SK-N-SH (cell line): Measurements from ENCODE around the gene KIF11. TPM values are rescaled to one million over a fixed set of nuclear protein-coding genes. Genes with fewer than 3 reads are reported as not detected.

Experiments used
- CTCF ChIA-PET: fragments of 300-600, 350-600 bp; formaldehyde crosslinking; extraction: SDS; loops from one replicate; lab custom pipeline; 2021; lab: Yijun Ruan, JAX
- POLR2A ChIA-PET: fragments of 350-600 bp; sonication (Branson Sonifier 250); formaldehyde crosslinking; extraction: SDS; loops from one replicate; lab custom pipeline; 2020; ENCODE audit warnings: antibody characterized with exemption, inconsistent platforms; lab: Yijun Ruan, JAX
- DNase-seq: peaks from one replicate; pipeline ENCODE4 v3.0.0; 2012
- H2AFZ ChIP-seq: fragments of 200-600 bp; sonication (generic); 2 replicates; pipeline ENCODE4 v1.8.1; 2016; ENCODE audit warnings: antibody characterized with exemption, mild to moderate bottlenecking, low read depth
- H3F3A ChIP-seq: fragments of 200-600 bp; sonication (generic); replicated peaks from 2 replicates; pipeline ENCODE3; 2016; ENCODE audit warnings: antibody characterized with exemption, mild to moderate bottlenecking; ENCODE audit not compliant: insufficient read depth
- H3K27ac ChIP-seq, 2 experiments: fragments of 200-500 bp in 1 of 2; fragments of 200-600 bp in 1 of 2; sonication (Bioruptor generic) in 1 of 2; sonication (generic), shearing (Covaris generic) in 1 of 2; 2 replicates each; pipeline versions ENCODE4 v1.5.1 to v1.6.1; 2014 to 2016; ENCODE audit warnings: low read depth in 2 of 2, inconsistent platforms in 1 of 2, low read length in 1 of 2, mild to moderate bottlenecking in 1 of 2, mixed read lengths in 1 of 2
- H3K27me3 ChIP-seq: fragments of 200-600 bp; sonication (generic), shearing (Covaris generic); 2 replicates; pipeline ENCODE4 v1.6.1; 2016; ENCODE audit warnings: mixed run types; ENCODE audit not compliant: insufficient read depth
- H3K36me3 ChIP-seq, 2 experiments: fragments of 200-500 bp in 1 of 2; fragments of 200-600 bp in 1 of 2; sonication (Bioruptor generic) in 1 of 2; sonication (generic) in 1 of 2; replicated peaks in 1 of 2; 2 replicates each; pipeline versions ENCODE3 to v1.5.1; 2014 to 2016; ENCODE audit warnings: low read length in 1 of 2, mild to moderate bottlenecking in 1 of 2; ENCODE audit not compliant: insufficient read depth in 2 of 2, control insufficient read depth in 1 of 2
- H3K4me1 ChIP-seq, 2 experiments: fragments of 200-500 bp in 1 of 2; fragments of 200-600 bp in 1 of 2; sonication (Bioruptor generic) in 1 of 2; sonication (generic), shearing (Covaris generic) in 1 of 2; 2 replicates each; pipeline versions ENCODE4 v1.5.1 to v1.6.1; 2014 to 2016; ENCODE audit warnings: low read depth in 1 of 2, low read length in 1 of 2, mixed run types in 1 of 2; ENCODE audit not compliant: insufficient read depth in 2 of 2, control insufficient read depth in 1 of 2
- H3K4me2 ChIP-seq: fragments of 200-600 bp; sonication (generic), shearing (Covaris generic); 2 replicates; pipeline ENCODE4 v1.6.1; 2017; ENCODE audit warnings: mixed run types
- H3K4me3 ChIP-seq, 2 experiments: fragments of 200-500 bp in 1 of 2; fragments of 200-600 bp in 1 of 2; sonication (Bioruptor generic) in 1 of 2; sonication (generic), shearing (Covaris generic) in 1 of 2; 2 replicates each; pipeline versions ENCODE4 v1.5.1 to v1.8.1; 2014 to 2016; ENCODE audit warnings: low read depth in 2 of 2, inconsistent platforms in 1 of 2, low read length in 1 of 2, mild to moderate bottlenecking in 1 of 2, mixed read lengths in 1 of 2, moderate library complexity in 1 of 2
- H3K79me2 ChIP-seq: fragments of 200-600 bp; sonication (generic); 2 replicates; pipeline ENCODE4 v1.8.1; 2017; ENCODE audit warnings: mild to moderate bottlenecking; ENCODE audit not compliant: insufficient read depth
- H3K9ac ChIP-seq: fragments of 200-600 bp; sonication (generic); 2 replicates; pipeline ENCODE4 v1.6.1; 2017; ENCODE audit warnings: mixed run types
- H3K9me2 ChIP-seq: fragments of 200-600 bp; sonication (generic); 2 replicates; pipeline ENCODE4 v1.6.1; 2017; ENCODE audit warnings: mixed run types
- H3K9me3 ChIP-seq: fragments of 200-600 bp; sonication (generic); 2 replicates; pipeline ENCODE4 v1.6.1; 2017; ENCODE audit warnings: mixed run types, mild to moderate bottlenecking, moderate library complexity
- H4K20me1 ChIP-seq: fragments of 200-600 bp; sonication (generic); 2 replicates; pipeline ENCODE4 v1.6.1; 2017; ENCODE audit warnings: mild to moderate bottlenecking, mixed run types; ENCODE audit not compliant: insufficient read depth
- CHD2 ChIP-seq: fragments of 150-350 bp; IDR thresholded peaks from 2 replicates; pipeline ENCODE4 v1.6.1; 2018; ENCODE audit warnings: low read length; ENCODE audit not compliant: partially characterized antibody
- GABPA ChIP-seq: IDR thresholded peaks from 2 replicates; pipeline ENCODE4 v1.4.0; 2012; ENCODE audit warnings: low read depth, mild to moderate bottlenecking
- GATA2 ChIP-seq: sonication (generic); formaldehyde crosslinking; IDR thresholded peaks from 2 replicates; pipeline ENCODE4 v1.5.0; 2020; ENCODE audit warnings: mild to moderate bottlenecking, missing genetic modification reagents
- IRF3 ChIP-seq: fragments of 150-350 bp; IDR thresholded peaks from 2 replicates; pipeline ENCODE4 v1.6.1; 2016; ENCODE audit warnings: mild to moderate bottlenecking, low read depth, low read length
- MEF2A ChIP-seq: IDR thresholded peaks from 2 replicates; pipeline ENCODE4 v1.4.0; 2012; ENCODE audit warnings: low read depth, borderline replicate concordance
- NFIC ChIP-seq: IDR thresholded peaks from 2 replicates; pipeline ENCODE4 v1.4.0; 2012; ENCODE audit warnings: borderline replicate concordance
- NRF1 ChIP-seq: IDR thresholded peaks from 2 replicates; pipeline ENCODE4 v1.6.1; 2012; ENCODE audit warnings: low read depth, mild to moderate bottlenecking, low read length
- POLR2AphosphoS5 ChIP-seq: IDR thresholded peaks from 2 replicates; pipeline ENCODE4 v1.6.1; 2012; ENCODE audit warnings: low read depth, low read length
- RAD21 ChIP-seq: IDR thresholded peaks from 2 replicates; pipeline ENCODE4 v1.6.1; 2012; ENCODE audit warnings: mild to moderate bottlenecking, low read length
- RCOR1 ChIP-seq: fragments of 150-350 bp; IDR thresholded peaks from 2 replicates; pipeline ENCODE4 v1.6.1; 2017; ENCODE audit warnings: antibody characterized with exemption, low read length
- TAF1 ChIP-seq: IDR thresholded peaks from 2 replicates; pipeline ENCODE4 v1.6.1; 2012; ENCODE audit warnings: low read depth, mild to moderate bottlenecking, low read length, moderate library complexity, borderline replicate concordance
- TCF12 ChIP-seq: IDR thresholded peaks from 2 replicates; pipeline ENCODE4 v1.4.0; 2012
- TEAD4 ChIP-seq: IDR thresholded peaks from 2 replicates; pipeline ENCODE4 v1.4.0; 2012; ENCODE audit warnings: mild to moderate bottlenecking, borderline replicate concordance; ENCODE audit not compliant: insufficient read depth
- ZBTB33 ChIP-seq: IDR thresholded peaks from 2 replicates; pipeline ENCODE4 v1.4.0; 2012; ENCODE audit warnings: low read depth, borderline replicate concordance
- WGBS: methylation state at CpG from one replicate; pipeline ENCODE4 v1.1.6; 2017; ENCODE audit warnings: low lambda C conversion rate; 5-methylcytosine and 5-hydroxymethylcytosine counted together
- polyA plus RNA-seq, 3 experiments: library from polyadenylated mRNA; depleted of rRNA; stranded (reverse); fragments of >200 nt; gene quantifications; 2 replicates each; pipeline ENCODE4 v1.2.3, GENCODE V29; 2012
- TF ChIP-seq, protein P1 (sequence below): fragments of 150-350 bp; IDR thresholded peaks from 2 replicates; pipeline ENCODE4 v1.6.1; 2017; ENCODE audit warnings: antibody characterized with exemption, low read length, low read depth, borderline replicate concordance

The KIF11 gene
- polyA plus RNA-seq, 1 of the 3 experiments (the other 2 are of a cell fraction): 4.0 TPM

GRCh38 chr10:92699193-92699517 lies 106.2 kb downstream of the KIF11 start:
- no peaks in the 10 kb centered on the region for H3K27me3 ChIP-seq
- TF ChIP-seq TCF12: no peak
- H3K27ac ChIP-seq: no peak overlapping the region; a peak in 1 of 4 replicates
- no peaks in the 10 kb centered on the region for H3K9me2 ChIP-seq
- peak overlapping the region in 1 of 2 experiments; percentile 36; a peak in 2 of 4 replicates for H3K4me3 ChIP-seq
- POLR2A ChIA-PET: no interaction called here
- WGBS: 57% methylated on average over 3 of the region's 3 CpGs
- no peak for DNase-seq
- no peak overlapping the region for H3K9ac ChIP-seq
- H3K4me2 ChIP-seq: peak overlapping the region; percentile 78; the same call in 1 of the 2 replicates
- no peaks in the 10 kb centered on the region for H3K79me2 ChIP-seq
- peaks cover 0 to 9% of the 10 kb centered on the region in 2 experiments; a peak in 2 of 4 replicates for H3K4me1 ChIP-seq
- H2AFZ ChIP-seq: peak overlapping the region; percentile 86
- H3F3A ChIP-seq: peaks cover 6% of the 10 kb centered on the region
- no peaks in the 10 kb centered on the region for H3K9me3 ChIP-seq
- CTCF ChIA-PET: no interaction called here
- H4K20me1 ChIP-seq: no peaks in the 10 kb centered on the region
- no peaks in the 10 kb centered on the region for H3K36me3 ChIP-seq

- H3K79me2 ChIP-seq: no peaks in the 10 kb centered on the region
- H3K4me2 ChIP-seq: peak overlapping the region; percentile 78
- TF ChIP-seq TEAD4 (no peak), GABPA (peak; percentile 57; the same call in 1 of the 2 replicates), TAF1 (peak; percentile 44; the same call in 1 of the 2 replicates)
- TF ChIP-seq, all 33 proteins: peak for 2
- H3K27ac ChIP-seq: peak overlapping the region in 1 of 2 experiments; percentile 7; a peak in 1 of 4 replicates
- H2AFZ ChIP-seq: peak overlapping the region; percentile 86
- no peaks in the 10 kb centered on the region for H3K36me3 ChIP-seq
- 25% methylated on average over 32 of the region's 32 CpGs for WGBS
- ChIA-PET POLR2A (no interaction called here), CTCF (no interaction called here)
- H3F3A ChIP-seq: peaks cover under 1% of the 10 kb centered on the region
- no peaks in the 10 kb centered on the region for H3K9me3 ChIP-seq
- peak; percentile 73 for DNase-seq
- H3K9ac ChIP-seq: peak overlapping the region; percentile 42; the same call in 1 of the 2 replicates
- no peaks in the 10 kb centered on the region for H3K9me2 ChIP-seq
- H3K27me3 ChIP-seq: no peaks in the 10 kb centered on the region
- peaks cover 0 to 9% of the 10 kb centered on the region in 2 experiments; a peak in 2 of 4 replicates for H3K4me1 ChIP-seq
- no peaks in the 10 kb centered on the region for H4K20me1 ChIP-seq
- peak overlapping the region in 1 of 2 experiments; percentile 36; a peak in 3 of 4 replicates for H3K4me3 ChIP-seq
Observed at GRCh38 chr10:92699518-92700381, 106.8 kb downstream of the KIF11 start.

DNA sequence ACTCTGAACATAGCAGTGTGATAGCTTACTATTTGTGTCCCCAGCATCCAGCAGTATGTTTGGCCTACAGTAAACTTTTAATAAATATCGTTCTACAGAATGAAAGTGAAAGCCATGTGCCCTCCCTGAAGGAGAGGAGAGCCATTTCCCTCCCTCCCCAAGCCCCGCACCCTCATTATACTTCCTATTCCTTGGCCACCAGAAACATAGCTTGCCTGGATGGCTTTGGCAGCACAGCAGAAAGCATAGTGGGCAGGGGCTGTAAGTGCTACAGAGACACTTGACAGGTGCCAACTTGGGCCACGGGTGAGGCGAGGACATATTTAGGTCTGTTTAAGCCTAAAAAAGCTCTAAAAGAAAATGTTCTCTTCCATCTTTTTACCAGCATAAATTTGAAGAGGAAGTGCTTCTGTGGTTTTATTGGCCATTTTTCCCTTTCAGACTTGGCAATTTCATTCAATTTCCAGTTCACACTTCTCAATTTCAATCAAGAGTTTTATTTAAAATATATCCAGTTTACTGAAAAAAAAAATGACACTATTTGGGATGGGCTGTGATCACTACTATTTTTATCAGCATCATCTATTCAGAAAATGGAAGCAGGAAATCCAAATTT lies 109.5 kb downstream of the KIF11 start:
- H3K4me2 ChIP-seq: no peak overlapping the region
- CTCF ChIA-PET: no interaction called here
- POLR2A ChIA-PET: no interaction called here
- TF ChIP-seq MEF2A (no peak), RCOR1 (no peak), NRF1 (no peak), CHD2 (no peak), ZBTB33 (no peak), TCF12 (no peak), RAD21 (no peak), IRF3 (no peak), POLR2AphosphoS5 (no peak), GATA2 (no peak), NFIC (no peak)
- TF ChIP-seq, protein P1, sequence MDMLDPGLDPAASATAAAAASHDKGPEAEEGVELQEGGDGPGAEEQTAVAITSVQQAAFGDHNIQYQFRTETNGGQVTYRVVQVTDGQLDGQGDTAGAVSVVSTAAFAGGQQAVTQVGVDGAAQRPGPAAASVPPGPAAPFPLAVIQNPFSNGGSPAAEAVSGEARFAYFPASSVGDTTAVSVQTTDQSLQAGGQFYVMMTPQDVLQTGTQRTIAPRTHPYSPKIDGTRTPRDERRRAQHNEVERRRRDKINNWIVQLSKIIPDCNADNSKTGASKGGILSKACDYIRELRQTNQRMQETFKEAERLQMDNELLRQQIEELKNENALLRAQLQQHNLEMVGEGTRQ: no peak

More for the DNA sequence above, 109.5 kb downstream of the KIF11 start:
- Histone ChIP-seq H3K4me3 (no peak overlapping the region), H3K9me3 (no peaks in the 10 kb centered on the region), H3K79me2 (no peaks in the 10 kb centered on the region), H3K27me3 (no peaks in the 10 kb centered on the region), H4K20me1 (no peaks in the 10 kb centered on the region), H3K4me1 (peaks cover 0 to 9% of the 10 kb centered on the region in 2 experiments; a peak in 2 of 4 replicates), H3F3A (no peaks in the 10 kb centered on the region), H3K9ac (no peak overlapping the region), H3K27ac (no peak overlapping the region), H2AFZ (no peak overlapping the region), H3K9me2 (no peaks in the 10 kb centered on the region), H3K36me3 (no peaks in the 10 kb centered on the region)
- DNase-seq: no peak
- WGBS: 86% methylated on average over 4 of the region's 4 CpGs
